GM21360 (cell line): ENCODE measurements around the gene MAML1.

Source experiments
- ATAC-seq: cut with Tn5 transposase; IDR thresholded peaks from one replicate; pipeline ENCODE4 v1.9.1; 2021; ENCODE audit warnings: mild to moderate bottlenecking, moderate library complexity; ENCODE audit not compliant: unreplicated experiment

Gene MAML1

DNA sequence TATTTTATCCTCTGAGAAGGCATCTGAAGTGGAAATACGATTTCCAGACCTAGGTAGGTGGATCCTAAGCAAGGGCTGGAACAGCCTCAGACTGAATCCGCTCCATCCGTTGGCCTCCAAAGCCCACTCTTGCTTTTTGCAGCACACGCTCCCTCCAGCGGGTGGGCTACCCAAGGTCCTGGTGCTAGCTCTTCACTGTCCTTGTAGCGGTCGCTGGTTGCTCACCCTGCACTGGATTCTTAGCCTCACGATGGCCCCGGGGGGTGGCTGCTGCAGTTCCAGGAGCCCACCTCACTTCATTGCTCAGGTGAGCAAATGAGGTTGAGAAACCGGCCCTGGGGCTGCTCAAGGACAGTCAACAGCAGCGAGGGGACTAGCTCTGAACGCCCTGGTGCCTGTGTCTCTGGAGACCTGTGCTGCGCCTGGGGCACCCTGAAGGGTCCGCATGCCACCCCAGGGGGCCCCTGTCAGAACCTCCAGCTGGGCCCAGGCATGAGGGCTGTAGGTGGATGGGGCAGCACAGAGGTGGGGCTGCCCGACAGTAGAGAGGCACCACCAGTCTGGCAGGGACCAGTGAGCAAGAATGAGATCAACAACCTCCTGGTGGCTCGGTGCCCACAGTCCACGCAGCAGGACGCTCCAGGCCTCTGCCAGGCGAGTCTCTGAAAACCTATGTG is 69.7 kb downstream of the MAML1 start:
- no peak for ATAC-seq

- no peak for ATAC-seq
Measured at GRCh38 chr5:179802950-179803562, 70.4 kb downstream of the MAML1 start.

GRCh38 chr5:179803651-179804554 is 71.3 kb downstream of the MAML1 start:
- no peak for ATAC-seq

DNA sequence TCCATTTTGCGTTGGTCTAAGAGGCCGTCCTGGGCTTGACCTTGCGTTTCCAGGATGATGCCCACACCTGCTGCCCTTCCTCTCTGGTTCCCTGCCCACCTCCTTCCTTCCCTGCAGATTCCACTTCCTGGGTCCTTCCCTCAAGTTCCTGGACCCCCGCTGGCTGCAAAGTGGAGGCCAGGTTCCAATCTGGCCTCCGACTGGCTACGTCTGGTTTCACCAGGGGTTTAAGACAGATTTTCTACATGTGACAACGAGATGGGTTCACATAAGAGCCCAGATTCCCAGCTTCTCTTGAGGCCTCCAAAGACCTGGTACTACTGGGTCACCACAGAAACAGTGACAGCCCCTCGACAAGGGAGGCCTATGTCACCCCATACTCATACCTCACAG is 71.9 kb downstream of the MAML1 start:
- no peak for ATAC-seq

DNA sequence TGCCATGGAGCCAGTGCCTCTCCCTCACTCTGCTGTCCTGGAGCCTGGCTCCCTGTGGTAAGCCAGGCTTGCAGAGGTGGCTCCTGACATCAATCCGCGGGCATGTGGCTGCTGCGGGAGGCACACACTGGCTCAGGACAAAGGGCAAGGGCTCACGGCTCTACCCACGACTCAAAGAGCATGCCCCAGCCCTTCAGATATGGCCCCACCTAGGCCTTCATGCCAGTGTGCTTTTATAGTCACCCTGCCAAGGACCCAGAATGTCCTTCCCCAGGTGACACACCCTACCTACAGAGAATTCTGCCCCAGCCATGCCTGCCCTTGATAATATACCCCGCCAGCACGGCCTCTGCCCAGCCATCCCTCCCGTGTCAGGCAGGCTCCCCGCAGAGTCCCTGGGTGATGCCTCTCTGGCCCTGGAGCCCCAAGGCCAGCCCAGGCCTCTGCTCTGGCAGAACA is 72.5 kb downstream of the MAML1 start:
- no peak for ATAC-seq

- peak; percentile 14 for ATAC-seq
Measured at GRCh38 chr5:179805529-179806249, 73.1 kb downstream of the MAML1 start.

GRCh38 chr5:179806250-179807048 is 73.8 kb downstream of the MAML1 start, which contains the start of gene MGAT4B:
TSS of gene MGAT4B (minus strand) at chr5:179806866. CDS start at chr5:179806583, 283 bp downstream.
- ATAC-seq = peak; percentile 51

GRCh38 chr5:179812135-179812825 is 79.7 kb downstream of the MAML1 start:
- no peak for ATAC-seq

- ATAC-seq = no peak
Measured at GRCh38 chr5:179812997-179813607, 80.5 kb downstream of the MAML1 start.

DNA sequence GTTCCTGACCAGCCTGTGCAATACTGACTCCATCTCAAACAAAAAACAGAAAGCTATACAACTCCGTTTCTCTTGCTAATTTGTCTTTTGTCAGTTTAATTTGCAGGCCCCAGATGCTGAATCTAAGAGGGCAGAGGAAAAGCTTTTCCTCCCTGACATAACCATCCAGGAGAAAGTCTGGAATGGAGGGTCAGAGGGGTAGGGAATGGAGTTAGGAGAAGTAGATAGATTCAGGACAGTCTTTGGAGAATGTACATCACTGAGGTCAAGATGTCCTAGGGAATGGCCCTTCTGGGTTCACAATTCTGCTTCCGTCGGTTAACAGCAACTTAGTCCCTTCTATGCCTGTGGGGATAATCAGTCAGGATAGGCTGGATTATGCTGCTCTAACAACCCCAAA is 81.5 kb downstream of the MAML1 start:
- ATAC-seq = no peak

GRCh38 chr5:179815491-179816249 is 83.0 kb downstream of the MAML1 start:
- no peak for ATAC-seq

GRCh38 chr5:179816401-179816795 is 83.8 kb downstream of the MAML1 start:
- no peak for ATAC-seq

DNA sequence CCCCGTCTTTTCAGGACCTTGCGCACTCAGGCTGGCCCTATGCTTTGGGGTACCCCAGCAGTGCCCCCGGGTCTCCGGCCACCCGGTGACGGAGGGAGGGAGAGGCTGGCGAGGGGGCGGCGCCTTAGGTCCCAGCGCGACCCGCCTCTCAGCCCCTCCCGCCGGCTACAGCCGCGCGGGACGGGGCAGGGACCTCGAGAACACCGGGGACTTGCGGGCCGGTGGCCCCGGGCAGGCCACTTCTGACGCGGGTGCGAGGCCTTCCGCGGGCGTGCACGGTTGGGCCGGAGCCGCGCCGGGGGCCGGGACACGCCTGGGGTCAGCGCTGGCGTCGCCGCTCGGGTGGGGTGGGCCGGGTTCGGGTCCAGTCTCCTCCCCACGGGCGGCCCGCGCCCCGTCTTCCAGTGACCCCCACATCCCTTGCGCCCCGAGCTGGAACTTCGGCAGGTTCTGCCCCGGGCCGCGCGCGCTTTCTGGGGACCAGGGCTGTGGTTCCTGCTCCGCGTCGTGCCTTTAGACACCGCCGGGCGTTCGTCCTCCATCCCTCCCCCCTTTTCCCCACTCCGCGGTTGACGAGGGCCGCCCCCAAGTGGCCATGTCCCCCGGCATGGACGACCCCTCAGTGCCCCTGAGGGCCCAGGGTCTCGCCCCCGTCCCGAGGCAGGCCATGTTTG is 84.3 kb downstream of the MAML1 start:
- no peak for ATAC-seq

DNA sequence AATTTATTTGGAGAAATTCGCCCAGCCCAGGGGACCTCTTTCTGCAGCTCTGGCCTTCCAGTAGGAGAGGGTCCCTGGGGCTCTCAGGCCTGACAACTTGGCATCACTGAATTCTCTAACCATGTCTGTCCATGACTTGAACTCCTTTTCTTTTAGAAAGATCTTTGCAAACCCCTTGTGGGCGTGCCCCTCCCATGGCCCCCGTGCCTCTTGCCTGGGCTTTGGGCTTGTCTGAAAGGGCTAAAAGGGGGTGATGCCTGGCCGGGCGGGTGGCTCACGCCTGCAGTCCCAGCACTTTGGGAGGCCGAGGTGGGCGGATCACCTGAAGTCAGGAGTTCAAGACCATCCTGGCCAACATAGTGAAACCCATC is 84.8 kb downstream of the MAML1 start:
- ATAC-seq = no peak

DNA sequence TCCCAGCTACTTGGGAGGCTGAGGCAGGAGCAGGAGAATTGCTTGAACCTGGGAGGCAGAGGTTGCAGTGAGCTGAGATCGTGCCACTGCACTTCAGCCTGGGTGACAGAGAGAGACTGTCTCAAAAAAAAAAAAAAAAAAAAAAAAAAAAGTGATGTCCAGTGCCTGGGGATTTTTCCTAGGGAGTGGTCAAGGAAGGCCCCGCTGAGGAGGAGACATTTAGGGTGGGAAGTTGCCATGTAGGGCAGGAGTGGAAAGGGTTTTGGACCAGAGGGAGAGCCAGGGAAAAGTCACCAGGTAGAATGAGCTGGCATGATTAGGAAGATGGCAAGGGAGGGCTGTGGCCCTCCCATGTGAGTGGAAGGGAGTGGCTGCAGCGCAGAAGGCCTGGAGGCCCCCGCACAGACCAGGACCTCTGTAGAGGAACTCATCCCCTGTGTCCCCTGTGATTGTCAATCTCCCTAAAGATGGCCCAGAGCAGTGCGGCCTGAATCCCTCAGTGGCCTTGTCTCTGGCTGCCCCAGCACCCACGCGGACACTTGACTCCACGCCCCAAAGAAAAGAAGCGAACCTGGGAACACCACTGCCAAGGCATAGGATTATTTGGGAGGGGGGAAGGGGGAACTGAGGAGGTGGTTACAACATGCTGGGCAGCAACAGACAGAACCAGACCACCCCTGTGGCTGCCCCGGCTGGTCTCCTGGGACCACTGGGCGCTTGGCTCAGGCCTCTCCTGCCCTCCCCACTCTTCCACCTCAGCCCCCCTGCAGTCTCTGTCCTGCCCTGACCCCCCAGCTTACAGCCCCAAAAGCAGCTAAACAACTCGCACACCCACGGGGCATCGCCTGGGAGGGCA is 85.5 kb downstream of the MAML1 start:
- ATAC-seq = no peak

- ATAC-seq = peak; percentile 52
Measured at GRCh38 chr5:179818746-179819295, 86.2 kb downstream of the MAML1 start.
